ENCODE data around the gene IFNG.
"Not testable (repeated sequence)": the region's sequence is repeated elsewhere in the genome, so short reads cannot be mapped to it uniquely, and the experiment has no call there.

Gene IFNG

DNA sequence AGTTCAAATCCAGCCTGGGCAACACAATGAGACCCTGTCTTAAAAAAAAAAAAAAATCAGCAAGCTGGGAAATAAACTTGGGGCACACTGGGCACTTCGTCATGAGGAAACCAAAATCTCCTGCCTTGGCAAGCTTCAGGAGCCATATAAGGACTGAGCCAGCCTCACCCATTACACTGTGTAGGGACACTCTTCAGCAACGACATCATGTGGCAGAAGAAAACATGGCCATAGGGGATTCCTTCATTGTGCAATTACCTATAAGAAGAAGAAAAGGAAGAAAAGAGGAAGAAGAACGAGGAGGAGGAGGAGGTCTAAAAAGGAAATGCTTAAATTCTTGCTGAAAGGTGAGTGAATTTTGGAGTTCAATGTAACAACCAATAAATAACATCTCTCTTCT, 26.1 kb upstream of the IFNG start:
- Histone ChIP-seq H3K36me3 (ENCODE audit: control insufficient read depth in 5 of 5, insufficient read depth in 5 of 5, low read length in 5 of 5) (no peaks in the 10 kb centered on the region), H3K9me3 (ENCODE audit: control insufficient read depth in 5 of 5, low read length in 5 of 5) (no peaks in the 10 kb centered on the region), H3K4me3 (ENCODE audit: low read depth in 1 of 5, low read length in 5 of 5) (no peak overlapping the region), H3K27me3 (ENCODE audit: control insufficient read depth in 5 of 5, insufficient read depth in 4 of 5, low read length in 5 of 5) (peaks cover 0 to 5% (median 0%) of the 10 kb centered on the region in 5 donors), H3K9ac (ENCODE audit: low read length in 5 of 5) (no peak overlapping the region), H3K4me1 (ENCODE audit: control insufficient read depth in 5 of 5, insufficient read depth in 5 of 5, low read length in 5 of 5) (peaks cover 0 to 3% (median 0%) of the 10 kb centered on the region in 5 donors), H3K27ac (ENCODE audit: low read depth, low read length) (no peak overlapping the region)

DNA sequence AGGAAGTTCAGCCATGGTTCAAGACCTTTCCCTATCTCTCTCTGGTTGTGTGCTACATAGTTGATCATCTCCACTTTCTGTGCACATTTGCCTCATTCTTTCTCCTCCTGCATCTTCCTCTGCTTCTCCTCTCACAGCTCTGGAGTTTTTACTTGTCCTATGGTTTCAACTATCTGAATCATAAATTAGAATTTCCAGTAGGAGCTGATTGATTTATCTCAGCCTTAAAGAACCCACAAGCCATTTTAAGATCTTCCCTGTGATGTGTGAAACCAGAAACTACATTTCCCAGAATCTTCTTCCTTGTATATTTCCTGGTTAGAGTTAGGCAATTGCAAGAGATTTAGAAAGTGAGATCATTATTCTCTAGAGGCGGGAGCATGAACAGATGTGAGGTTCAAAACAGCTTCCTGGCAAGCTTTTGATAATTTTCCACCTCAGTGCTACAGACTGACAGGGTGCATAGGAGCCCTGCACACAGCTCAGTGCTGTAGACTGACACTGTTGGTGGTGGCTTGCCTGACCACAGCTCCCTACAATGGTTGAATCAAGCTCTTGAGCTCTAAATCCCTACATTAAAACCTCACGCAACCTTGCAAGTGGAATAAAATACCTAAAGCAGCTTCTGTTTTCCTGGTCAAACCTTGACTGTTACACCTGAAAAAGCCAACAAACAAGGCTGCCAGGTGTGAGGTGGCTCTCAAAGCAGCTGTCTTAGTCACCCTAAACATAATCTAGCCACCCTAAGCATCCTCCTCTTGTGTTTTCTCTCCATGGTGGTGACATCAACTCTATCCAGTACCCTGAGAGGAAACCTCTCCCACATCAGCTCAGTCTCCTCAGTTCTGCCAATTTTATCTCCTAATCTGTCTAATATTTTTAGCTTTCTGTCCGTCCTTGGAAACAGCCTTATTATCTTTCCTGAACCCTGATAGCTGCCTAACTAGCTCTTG, 21.5 kb upstream of the IFNG start:
- no peaks in the 10 kb centered on the region for H3K9me3 ChIP-seq (ENCODE audit: control insufficient read depth in 5 of 5, low read length in 5 of 5)
- H3K27me3 ChIP-seq (ENCODE audit: control insufficient read depth in 5 of 5, insufficient read depth in 4 of 5, low read length in 5 of 5), result no peaks in the 10 kb centered on the region
- H3K36me3 ChIP-seq (ENCODE audit: control insufficient read depth in 5 of 5, insufficient read depth in 5 of 5, low read length in 5 of 5), result no peaks in the 10 kb centered on the region
- H3K4me1 ChIP-seq (ENCODE audit: control insufficient read depth in 5 of 5, insufficient read depth in 5 of 5, low read length in 5 of 5), result peaks cover 0 to 3% (median 0%) of the 10 kb centered on the region in 5 donors
- H3K4me3 ChIP-seq (ENCODE audit: low read depth in 1 of 5, low read length in 5 of 5), result no peak overlapping the region
- no peak overlapping the region for H3K27ac ChIP-seq (ENCODE audit: low read depth, low read length)
- no peak overlapping the region for H3K9ac ChIP-seq (ENCODE audit: low read length in 5 of 5)

DNA sequence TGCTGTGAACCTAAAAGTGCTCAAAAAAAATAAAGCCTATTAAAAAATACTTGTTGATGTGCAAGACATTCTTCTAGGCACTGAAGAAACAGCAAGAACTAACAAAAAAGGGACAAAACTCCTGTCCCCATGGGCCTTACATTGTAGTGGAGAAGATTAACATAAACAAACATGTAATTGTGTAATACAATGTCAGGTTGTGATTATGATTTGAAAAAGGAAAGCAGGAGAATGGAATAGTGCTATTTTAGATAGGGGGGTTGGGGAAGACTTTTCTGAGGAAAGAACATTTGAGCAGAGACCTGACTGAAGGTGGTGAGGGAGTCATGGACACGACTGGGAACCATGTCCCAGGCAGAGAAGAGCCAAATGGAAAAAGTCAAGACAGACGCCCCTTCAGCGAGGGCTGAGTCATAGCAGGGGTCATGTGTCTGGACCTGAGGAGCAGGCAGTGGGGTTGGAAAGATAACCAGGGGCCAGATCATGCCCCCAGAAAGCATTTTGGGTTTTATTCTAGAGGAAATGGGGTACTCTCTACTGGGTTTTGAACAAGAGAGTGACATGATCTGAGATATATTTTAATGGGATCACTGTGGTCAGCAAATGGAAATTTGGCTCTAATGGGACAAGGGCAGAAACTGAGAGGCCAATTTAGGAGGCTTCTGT, 19.4 kb upstream of the IFNG start:
- peaks cover 0 to 3% (median 0%) of the 10 kb centered on the region in 5 donors for H3K4me1 ChIP-seq (ENCODE audit: control insufficient read depth in 5 of 5, insufficient read depth in 5 of 5, low read length in 5 of 5)
- no peaks in the 10 kb centered on the region for H3K27me3 ChIP-seq (ENCODE audit: control insufficient read depth in 5 of 5, insufficient read depth in 4 of 5, low read length in 5 of 5)
- H3K27ac ChIP-seq (ENCODE audit: low read depth, low read length), result no peak overlapping the region
- no peak overlapping the region for H3K4me3 ChIP-seq (ENCODE audit: low read depth in 1 of 5, low read length in 5 of 5)
- no peak overlapping the region for H3K9ac ChIP-seq (ENCODE audit: low read length in 5 of 5)
- no peaks in the 10 kb centered on the region for H3K36me3 ChIP-seq (ENCODE audit: control insufficient read depth in 5 of 5, insufficient read depth in 5 of 5, low read length in 5 of 5)
- H3K9me3 ChIP-seq (ENCODE audit: control insufficient read depth in 5 of 5, low read length in 5 of 5), result no peaks in the 10 kb centered on the region

DNA sequence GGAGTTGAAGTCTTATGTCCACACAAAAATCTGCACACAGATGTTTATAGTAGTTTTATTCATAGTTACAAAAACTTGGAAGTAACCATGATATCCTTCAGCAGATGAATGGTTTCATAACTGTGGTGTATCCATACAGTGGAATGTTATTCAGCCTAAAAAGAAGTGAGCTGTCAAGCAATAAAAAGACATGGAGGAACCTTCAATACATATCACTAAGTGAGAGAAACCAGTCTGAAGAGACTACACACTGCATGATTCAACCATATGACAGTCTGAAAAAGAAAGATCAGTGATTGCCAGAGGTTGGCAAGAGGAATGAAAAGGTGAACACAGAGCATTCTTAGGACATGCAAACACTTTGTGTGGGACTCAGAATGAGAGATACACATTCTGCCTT, 18.6 kb upstream of the IFNG start:
- Histone ChIP-seq H3K36me3 (ENCODE audit: control insufficient read depth in 5 of 5, insufficient read depth in 5 of 5, low read length in 5 of 5) (no peaks in the 10 kb centered on the region), H3K4me3 (ENCODE audit: low read depth in 1 of 5, low read length in 5 of 5) (no peak overlapping the region), H3K9ac (ENCODE audit: low read length in 5 of 5) (no peak overlapping the region), H3K9me3 (ENCODE audit: control insufficient read depth in 5 of 5, low read length in 5 of 5) (no peaks in the 10 kb centered on the region), H3K27ac (ENCODE audit: low read depth, low read length) (no peak overlapping the region), H3K4me1 (ENCODE audit: control insufficient read depth in 5 of 5, insufficient read depth in 5 of 5, low read length in 5 of 5) (peaks cover 0 to 3% (median 0%) of the 10 kb centered on the region in 5 donors), H3K27me3 (ENCODE audit: control insufficient read depth in 5 of 5, insufficient read depth in 4 of 5, low read length in 5 of 5) (no peaks in the 10 kb centered on the region)

DNA sequence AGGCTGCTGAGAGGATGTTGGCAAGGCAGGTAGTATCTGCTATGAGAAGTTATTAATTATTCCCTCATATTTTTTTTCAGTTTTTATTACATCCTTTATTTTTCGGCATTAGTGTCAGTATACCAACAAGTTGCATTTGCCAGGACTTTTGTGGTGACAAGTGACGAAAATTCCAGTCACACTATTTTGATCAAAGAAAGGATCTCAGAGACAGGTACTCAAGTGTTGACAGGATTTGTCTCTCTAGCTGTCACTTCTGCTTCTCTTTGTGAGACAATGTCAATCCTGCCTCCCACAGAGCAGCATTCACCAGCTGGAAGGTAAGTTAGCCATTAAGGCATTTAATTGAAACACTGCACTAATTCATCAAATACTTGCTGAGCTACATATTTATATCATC, 18.0 kb upstream of the IFNG start:
- no peak overlapping the region for H3K4me3 ChIP-seq (ENCODE audit: low read depth in 1 of 5, low read length in 5 of 5)

DNA sequence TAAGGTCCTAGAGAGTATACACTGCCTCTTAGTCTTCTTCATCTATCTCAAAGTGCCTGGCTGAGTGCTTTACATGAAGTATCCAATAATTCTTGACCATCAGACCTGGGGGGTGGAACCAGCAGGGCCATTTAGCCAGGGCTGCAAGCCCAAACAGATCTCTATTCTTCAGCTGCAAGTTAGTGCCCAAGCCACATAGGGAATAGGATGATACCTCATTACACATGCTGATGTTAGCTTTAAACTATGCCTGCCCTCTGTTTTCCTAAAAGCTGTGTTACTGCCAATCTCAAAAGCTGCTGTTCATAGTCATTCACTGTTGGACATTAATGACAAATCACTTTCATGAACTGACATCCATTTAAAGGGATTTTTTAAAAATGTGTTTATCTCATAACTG, 16.7 kb upstream of the IFNG start:
- H3K4me3 ChIP-seq (ENCODE audit: low read depth in 1 of 5, low read length in 5 of 5), result no peak overlapping the region
- H3K27me3 ChIP-seq (ENCODE audit: control insufficient read depth in 5 of 5, insufficient read depth in 4 of 5, low read length in 5 of 5), result no peaks in the 10 kb centered on the region
- H3K36me3 ChIP-seq (ENCODE audit: control insufficient read depth in 5 of 5, insufficient read depth in 5 of 5, low read length in 5 of 5), result no peaks in the 10 kb centered on the region
- H3K9ac ChIP-seq (ENCODE audit: low read length in 5 of 5), result no peak overlapping the region
- no peak overlapping the region for H3K27ac ChIP-seq (ENCODE audit: low read depth, low read length)
- peaks cover 0 to 3% (median 0%) of the 10 kb centered on the region in 5 donors for H3K4me1 ChIP-seq (ENCODE audit: control insufficient read depth in 5 of 5, insufficient read depth in 5 of 5, low read length in 5 of 5)
- no peaks in the 10 kb centered on the region for H3K9me3 ChIP-seq (ENCODE audit: control insufficient read depth in 5 of 5, low read length in 5 of 5)

More for the DNA sequence above, 18.0 kb upstream of the IFNG start:
- Histone ChIP-seq H3K27me3 (ENCODE audit: control insufficient read depth in 5 of 5, insufficient read depth in 4 of 5, low read length in 5 of 5) (no peaks in the 10 kb centered on the region), H3K27ac (ENCODE audit: low read depth, low read length) (no peak overlapping the region), H3K9me3 (ENCODE audit: control insufficient read depth in 5 of 5, low read length in 5 of 5) (no peaks in the 10 kb centered on the region), H3K9ac (ENCODE audit: low read length in 5 of 5) (no peak overlapping the region), H3K36me3 (ENCODE audit: control insufficient read depth in 5 of 5, insufficient read depth in 5 of 5, low read length in 5 of 5) (no peaks in the 10 kb centered on the region), H3K4me1 (ENCODE audit: control insufficient read depth in 5 of 5, insufficient read depth in 5 of 5, low read length in 5 of 5) (peaks cover 0 to 3% (median 0%) of the 10 kb centered on the region in 5 donors)

DNA sequence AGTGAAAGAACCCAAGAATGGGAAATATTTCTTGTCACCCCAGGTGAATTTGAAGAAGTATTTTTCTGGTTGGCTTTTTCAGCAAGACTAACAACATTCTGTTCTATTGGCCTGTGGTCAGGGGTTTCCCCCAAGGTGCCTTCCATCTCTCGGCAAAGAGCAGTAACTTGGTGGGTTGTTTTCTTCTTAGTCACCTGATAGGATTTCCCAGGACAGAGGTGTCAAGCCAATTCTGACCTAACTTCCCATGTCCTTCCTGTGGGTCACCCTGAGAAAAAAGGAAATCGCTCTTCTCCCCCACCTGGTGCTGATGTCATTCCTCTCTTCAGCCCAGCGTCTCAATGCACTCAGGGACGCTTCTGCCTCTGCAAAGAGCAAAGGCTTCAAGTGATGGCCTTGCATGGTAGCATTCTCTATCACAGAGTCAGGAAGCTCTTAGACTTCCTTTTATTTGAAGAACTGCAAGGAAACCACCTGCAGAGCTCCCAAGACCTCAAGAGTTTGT, 16.1 kb upstream of the IFNG start:
- H3K4me3 ChIP-seq (ENCODE audit: low read depth in 1 of 5, low read length in 5 of 5), result no peak overlapping the region
- H3K4me1 ChIP-seq (ENCODE audit: control insufficient read depth in 5 of 5, insufficient read depth in 5 of 5, low read length in 5 of 5), result peaks cover 0 to 3% (median 0%) of the 10 kb centered on the region in 5 donors
- H3K27me3 ChIP-seq (ENCODE audit: control insufficient read depth in 5 of 5, insufficient read depth in 4 of 5, low read length in 5 of 5), result no peaks in the 10 kb centered on the region
- no peak overlapping the region for H3K27ac ChIP-seq (ENCODE audit: low read depth, low read length)
- H3K9ac ChIP-seq (ENCODE audit: low read length in 5 of 5), result no peak overlapping the region
- H3K9me3 ChIP-seq (ENCODE audit: control insufficient read depth in 5 of 5, low read length in 5 of 5), result no peaks in the 10 kb centered on the region
- no peaks in the 10 kb centered on the region for H3K36me3 ChIP-seq (ENCODE audit: control insufficient read depth in 5 of 5, insufficient read depth in 5 of 5, low read length in 5 of 5)

DNA sequence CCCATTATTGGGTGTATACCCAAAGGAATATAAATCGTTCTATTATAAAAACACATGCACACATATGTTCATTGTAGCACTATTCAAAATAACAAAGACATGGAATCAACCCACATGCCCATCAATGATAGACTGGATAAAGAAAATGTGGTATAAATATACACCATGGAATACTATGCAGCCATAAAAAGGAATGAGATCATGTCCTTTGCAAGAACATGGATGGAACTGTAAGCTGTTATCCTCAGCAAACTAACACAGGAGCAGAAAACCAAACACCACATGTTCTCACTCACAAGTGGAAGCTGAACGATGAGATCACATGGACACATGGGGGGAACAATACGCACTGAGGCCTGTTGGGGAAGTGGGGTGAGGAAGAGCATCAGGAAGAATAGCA, 15.2 kb upstream of the IFNG start:
- H3K36me3 ChIP-seq (ENCODE audit: control insufficient read depth in 5 of 5, insufficient read depth in 5 of 5, low read length in 5 of 5), result not testable (repeated sequence)

DNA sequence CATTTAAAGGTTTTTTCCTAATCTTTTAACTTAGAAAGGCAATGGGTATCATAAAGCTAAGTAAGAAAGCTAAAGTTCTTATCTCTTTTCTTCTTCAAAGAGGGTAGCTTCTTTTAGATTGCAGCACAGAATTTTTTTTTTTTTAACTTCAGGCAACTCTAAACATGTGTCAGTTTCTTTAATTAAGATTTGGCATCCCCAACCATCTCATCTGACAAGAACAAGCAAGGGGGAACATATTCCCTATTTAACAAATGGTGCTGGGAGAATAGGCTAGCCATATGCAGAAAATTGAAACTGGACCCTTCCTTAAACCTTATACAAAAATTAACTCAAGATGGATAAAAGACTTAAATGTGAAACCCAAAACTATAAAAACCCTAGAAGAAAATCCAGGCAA, 14.3 kb upstream of the IFNG start:
- Histone ChIP-seq H3K27ac (ENCODE audit: low read depth, low read length) (no peak overlapping the region), H3K36me3 (ENCODE audit: control insufficient read depth in 5 of 5, insufficient read depth in 5 of 5, low read length in 5 of 5) (no peaks in the 10 kb centered on the region), H3K4me1 (ENCODE audit: control insufficient read depth in 5 of 5, insufficient read depth in 5 of 5, low read length in 5 of 5) (peaks cover 0 to 3% (median 0%) of the 10 kb centered on the region in 5 donors), H3K4me3 (ENCODE audit: low read depth in 1 of 5, low read length in 5 of 5) (no peak overlapping the region), H3K9me3 (ENCODE audit: control insufficient read depth in 5 of 5, low read length in 5 of 5) (no peaks in the 10 kb centered on the region), H3K27me3 (ENCODE audit: control insufficient read depth in 5 of 5, insufficient read depth in 4 of 5, low read length in 5 of 5) (no peaks in the 10 kb centered on the region), H3K9ac (ENCODE audit: low read length in 5 of 5) (no peak overlapping the region)

More for the DNA sequence above, 15.2 kb upstream of the IFNG start:
- H3K4me1 ChIP-seq (ENCODE audit: control insufficient read depth in 5 of 5, insufficient read depth in 5 of 5, low read length in 5 of 5); H3K27me3 ChIP-seq (ENCODE audit: control insufficient read depth in 5 of 5, insufficient read depth in 4 of 5, low read length in 5 of 5); H3K9ac ChIP-seq (ENCODE audit: low read length in 5 of 5); H3K4me3 ChIP-seq (ENCODE audit: low read depth in 1 of 5, low read length in 5 of 5); H3K27ac ChIP-seq (ENCODE audit: low read depth, low read length); H3K9me3 ChIP-seq (ENCODE audit: control insufficient read depth in 5 of 5, low read length in 5 of 5): not testable (repeated sequence)

DNA sequence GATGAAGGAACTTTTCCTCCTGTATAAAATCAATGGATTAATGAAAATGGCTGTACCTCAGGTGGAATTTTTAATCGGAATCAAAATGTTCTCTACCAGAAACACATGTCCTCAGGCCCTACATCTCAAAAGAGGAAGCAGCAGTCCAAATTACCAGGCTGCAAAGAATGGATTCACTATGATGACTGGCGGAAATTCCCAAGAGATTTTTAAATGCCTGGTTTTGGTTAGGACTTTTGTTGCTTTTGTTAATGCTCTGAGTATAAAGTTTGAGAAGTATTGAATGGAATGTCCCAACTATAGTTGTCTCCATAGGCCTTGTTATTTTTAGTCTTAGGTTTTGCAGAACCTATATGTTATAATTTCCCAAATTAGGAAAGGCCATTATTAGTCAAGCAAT, 11.2 kb upstream of the IFNG start:
- no peaks in the 10 kb centered on the region for H3K9me3 ChIP-seq (ENCODE audit: control insufficient read depth in 5 of 5, low read length in 5 of 5)
- H3K4me1 ChIP-seq (ENCODE audit: control insufficient read depth in 5 of 5, insufficient read depth in 5 of 5, low read length in 5 of 5), result peaks cover 0 to 3% (median 0%) of the 10 kb centered on the region in 5 donors
- no peak overlapping the region for H3K27ac ChIP-seq (ENCODE audit: low read depth, low read length)
- H3K4me3 ChIP-seq (ENCODE audit: low read depth in 1 of 5, low read length in 5 of 5), result no peak overlapping the region
- no peak overlapping the region for H3K9ac ChIP-seq (ENCODE audit: low read length in 5 of 5)
- no peaks in the 10 kb centered on the region for H3K27me3 ChIP-seq (ENCODE audit: control insufficient read depth in 5 of 5, insufficient read depth in 4 of 5, low read length in 5 of 5)
- H3K36me3 ChIP-seq (ENCODE audit: control insufficient read depth in 5 of 5, insufficient read depth in 5 of 5, low read length in 5 of 5), result no peaks in the 10 kb centered on the region

Measured in subcutaneous abdominal adipose tissue (tissue), 5 donors.